Activated effector memory CD4-positive, alpha-beta T cell treated with Interleukin-2 at 50 U/mL for 16 hours (primary cell): ENCODE measurements around the gene ING4.

ENCODE experiments used
- DNase-seq: peaks from one replicate; pipeline ENCODE4 v3.0.0-alpha.2; 2020

Gene ING4

GRCh38 chr12:6605421-6606330 is 57.2 kb downstream of the ING4 start:
- peak; percentile 32 for DNase-seq

GRCh38 chr12:6604259-6605029 is 58.5 kb downstream of the ING4 start:
- DNase-seq = no peak

DNA sequence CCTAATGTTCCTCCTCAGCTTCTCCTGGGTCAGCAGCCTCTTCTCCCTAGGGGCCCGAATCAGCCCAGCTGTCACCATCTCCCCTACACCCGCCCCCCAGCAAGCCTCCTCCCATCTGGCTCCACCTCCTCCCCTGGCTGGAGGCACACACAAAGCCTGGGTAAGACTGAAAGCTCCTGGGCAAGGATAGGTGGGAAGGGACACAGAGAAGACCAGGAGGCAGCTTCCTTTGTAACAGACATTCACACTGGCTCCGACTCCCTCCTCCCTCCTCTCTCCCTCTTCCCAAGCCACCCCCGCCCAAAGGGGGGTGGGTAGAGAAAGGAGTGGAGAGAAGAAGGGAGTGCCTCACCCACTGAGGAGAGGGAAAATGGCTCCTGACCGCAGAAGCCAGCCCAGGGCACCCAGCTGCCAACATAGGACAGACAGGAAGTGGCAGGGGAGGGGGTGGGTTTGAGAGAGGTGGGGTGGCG is 59.8 kb downstream of the ING4 start:
- peak; percentile 44 for DNase-seq

DNA sequence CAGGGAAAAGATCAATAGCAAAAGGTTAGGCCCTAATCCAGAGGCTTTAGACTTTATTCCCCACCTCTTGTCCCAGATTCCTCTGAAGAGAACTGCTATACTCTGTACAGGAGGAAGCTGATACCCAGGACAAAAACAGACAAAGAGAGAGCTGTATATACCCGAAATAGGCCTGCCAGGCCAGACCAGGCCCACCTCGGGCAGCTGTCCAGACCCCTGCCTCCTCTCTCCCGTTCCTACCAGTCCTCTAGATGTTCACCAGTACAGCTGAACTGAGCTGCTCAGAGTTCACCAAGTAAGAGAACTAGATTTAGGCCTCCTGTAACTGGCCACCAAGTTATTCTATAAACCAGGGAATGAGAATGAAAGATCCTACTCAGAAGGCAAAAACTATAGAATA is 60.4 kb downstream of the ING4 start:
- DNase-seq = no peak
